HCT116 (cell line): ENCODE measurements around the gene IZUMO4. TPM values are rescaled to one million over a fixed set of nuclear protein-coding genes. Genes with fewer than 3 reads are reported as not detected.

ENCODE experiments used
- ATAC-seq: fragments of 200-7000 bp; cut with Tn5 transposase; 2 replicates; pipeline ENCODE4 v1.9.1; 2020; ENCODE audit warnings: mild to moderate bottlenecking, moderate library complexity
- BruUV-seq: library from RNA; stranded (reverse); fragments of 400-500 nt; replicated peaks from 2 replicates; lab custom pipeline; 2021; lab: Mats Ljungman, UMichigan
- CTCF ChIA-PET: fragments of 300-600 bp; sonication (Branson Sonifier 250); formaldehyde crosslinking; loops from one replicate; lab custom pipeline; 2021; ENCODE audit warnings: antibody characterized with exemption; lab: Charles Lee
- POLR2A ChIA-PET: fragments of 300-600, 350-600 bp; sonication (Branson Sonifier 250); formaldehyde crosslinking; loops from one replicate; lab custom pipeline; 2021; ENCODE audit warnings: antibody characterized with exemption; lab: Charles Lee
- RAD21 ChIA-PET, 2 experiments: fragments of 300-600 bp; sonication (Branson Sonifier 250); formaldehyde crosslinking; loops; one replicate each; lab custom pipeline; 2023; ENCODE audit warnings: low total read pairs in 2 of 2; ENCODE audit not compliant: uncharacterized antibody in 2 of 2, unreplicated experiment in 2 of 2, low non-redundant PET in 1 of 2; lab: Charles Lee
- DNase-seq: peaks from one replicate; pipeline ENCODE4 v3.0.0-alpha.2; 2010; ENCODE audit warnings: low read depth, low spot score
- H2AFZ ChIP-seq: fragments of 200-600 bp; shearing (Covaris generic), sonication (generic); 2 replicates; pipeline ENCODE4 v1.6.1; 2017; ENCODE audit warnings: low read depth, mixed run types, mixed read lengths, antibody characterized with exemption, low read length; ENCODE audit not compliant: poor library complexity, severe bottlenecking
- H3K27ac ChIP-seq: 2 replicates; pipeline ENCODE4 v1.5.1; 2012; ENCODE audit warnings: low read depth, low read length
- H3K27me3 ChIP-seq: fragments of 200-600 bp; sonication (generic); 2 replicates; pipeline ENCODE4 v1.6.1; 2016; ENCODE audit warnings: mixed run types, low read length, mixed read lengths; ENCODE audit not compliant: insufficient read depth
- H3K36me3 ChIP-seq, 2 experiments: fragments of 200-500 bp in 1 of 2; fragments of 200-600 bp in 1 of 2; sonication (Bioruptor generic) in 1 of 2; sonication (generic) in 1 of 2; 2 replicates each; pipeline versions ENCODE4 v1.5.1 to v1.6.1; 2014 to 2016; ENCODE audit warnings: low read length in 2 of 2, inconsistent platforms in 1 of 2, mixed read lengths in 1 of 2, mixed run types in 1 of 2; ENCODE audit not compliant: insufficient read depth in 2 of 2, control insufficient read depth in 1 of 2
- H3K4me1 ChIP-seq, 2 experiments: fragments of 200-600 bp in 1 of 2; sonication (generic) in 1 of 2; 2 replicates each; pipeline versions ENCODE4 v1.5.1 to v1.6.1; 2012 to 2017; ENCODE audit warnings: low read length in 2 of 2, inconsistent platforms in 1 of 2, mild to moderate bottlenecking in 1 of 2, mixed read lengths in 1 of 2, mixed run types in 1 of 2, moderate library complexity in 1 of 2; ENCODE audit not compliant: insufficient read depth in 2 of 2, control insufficient read depth in 1 of 2
- H3K4me2 ChIP-seq: fragments of 200-600 bp; sonication (generic); 2 replicates; pipeline ENCODE4 v1.6.1; 2017; ENCODE audit warnings: mixed run types, low read length, mixed read lengths
- H3K4me3 ChIP-seq, 2 experiments: fragments of 200-600 bp in 1 of 2; sonication (generic) in 1 of 2; replicated peaks in 1 of 2; 2 replicates each; pipeline ENCODE4 v1.5.1; 2011 to 2016; ENCODE audit warnings: low read length in 2 of 2, control low read depth in 1 of 2, low read depth in 1 of 2, mild to moderate bottlenecking in 1 of 2, mixed read lengths in 1 of 2, mixed run types in 1 of 2
- H3K79me2 ChIP-seq: fragments of 200-600 bp; sonication (generic); 2 replicates; pipeline ENCODE4 v1.6.1; 2017; ENCODE audit warnings: mild to moderate bottlenecking, mixed run types, low read length, moderate library complexity, mixed read lengths; ENCODE audit not compliant: insufficient read depth
- H3K9ac ChIP-seq: fragments of 200-600 bp; sonication (generic); 2 replicates; pipeline ENCODE4 v1.6.1; 2016; ENCODE audit warnings: low read length, mixed read lengths
- H3K9me2 ChIP-seq: fragments of 200-600 bp; sonication (generic), shearing (Covaris generic); 2 replicates; pipeline ENCODE4 v1.6.1; 2017; ENCODE audit warnings: mixed run types, mild to moderate bottlenecking, moderate library complexity; ENCODE audit not compliant: insufficient read depth
- H3K9me3 ChIP-seq, 2 experiments: fragments of 200-500 bp in 1 of 2; fragments of 200-600 bp in 1 of 2; sonication (Bioruptor generic) in 1 of 2; sonication (generic) in 1 of 2; 2 replicates each; pipeline ENCODE4 v1.6.1; 2014 to 2017; ENCODE audit warnings: low read length in 2 of 2, mixed read lengths in 2 of 2, inconsistent platforms in 1 of 2, low read depth in 1 of 2, mild to moderate bottlenecking in 1 of 2, mixed run types in 1 of 2, moderate library complexity in 1 of 2; ENCODE audit not compliant: control insufficient read depth in 1 of 2, insufficient read depth in 1 of 2
- H4K20me1 ChIP-seq: fragments of 200-600 bp; sonication (generic), shearing (Covaris generic); 2 replicates; pipeline ENCODE4 v1.6.1; 2017; ENCODE audit warnings: mixed run types, mild to moderate bottlenecking, moderate library complexity; ENCODE audit not compliant: insufficient read depth
- ATF3 ChIP-seq: IDR thresholded peaks from 2 replicates; pipeline ENCODE4 v1.6.1; 2012
- CTCF ChIP-seq, 3 experiments: fragments of 200-600 bp in 1 of 3; sonication (generic) in 1 of 3; IDR thresholded peaks in 2 of 3; conservative IDR thresholded peaks in 1 of 3; 2 replicates each; pipeline ENCODE4 v1.5.1; 2012 to 2017; ENCODE audit warnings: low read depth in 2 of 3, low read length in 2 of 3, antibody characterized with exemption in 1 of 3, borderline replicate concordance in 1 of 3, control low read depth in 1 of 3, mild to moderate bottlenecking in 1 of 3, mixed read lengths in 1 of 3, mixed run types in 1 of 3, moderate library complexity in 1 of 3; ENCODE audit not compliant: insufficient read depth in 1 of 3
- EGR1 ChIP-seq: IDR thresholded peaks from 2 replicates; pipeline ENCODE4 v1.6.1; 2012; ENCODE audit warnings: low read depth
- ELF1 ChIP-seq: IDR thresholded peaks from 2 replicates; pipeline ENCODE4 v1.6.1; 2012; ENCODE audit warnings: low read depth, borderline replicate concordance
- EZH2phosphoT487 ChIP-seq: fragments of 200-600 bp; IDR thresholded peaks from 2 replicates; pipeline ENCODE4 v1.6.1; 2018; ENCODE audit warnings: antibody characterized with exemption, borderline replicate concordance
- FOSL1 ChIP-seq: IDR thresholded peaks from 2 replicates; pipeline ENCODE4 v1.6.1; 2012; ENCODE audit warnings: low read depth
- JUND ChIP-seq: IDR thresholded peaks from 2 replicates; pipeline ENCODE4 v1.6.1; 2012
- MAX ChIP-seq: IDR thresholded peaks from 2 replicates; pipeline ENCODE4 v1.6.1; 2012
- POLR2A ChIP-seq: IDR thresholded peaks from 2 replicates; pipeline ENCODE4 v1.7.0; 2011; ENCODE audit warnings: borderline replicate concordance; ENCODE audit not compliant: insufficient read depth, insufficient read length; ENCODE audit errors: extremely low read depth
- RAD21 ChIP-seq: IDR thresholded peaks from 2 replicates; pipeline ENCODE4 v1.6.1; 2012; ENCODE audit warnings: low read depth, mild to moderate bottlenecking
- SIN3A ChIP-seq: IDR thresholded peaks from 2 replicates; pipeline ENCODE4 v1.6.1; 2012; ENCODE audit warnings: low read depth
- SP1 ChIP-seq: IDR thresholded peaks from 2 replicates; pipeline ENCODE4 v1.6.1; 2012; ENCODE audit warnings: low read depth
- SRF ChIP-seq: IDR thresholded peaks from 2 replicates; pipeline ENCODE4 v1.6.1; 2012; ENCODE audit warnings: low read depth
- TCF7L2 ChIP-seq: IDR thresholded peaks from 2 replicates; pipeline ENCODE4 v1.7.0; 2011; ENCODE audit warnings: borderline replicate concordance, inconsistent platforms; ENCODE audit not compliant: insufficient read depth, insufficient read length; ENCODE audit errors: extremely low read depth
- YY1 ChIP-seq: IDR thresholded peaks from 2 replicates; pipeline ENCODE4 v1.6.1; 2011; ENCODE audit warnings: low read length, low read depth, moderate library complexity, mild to moderate bottlenecking; ENCODE audit not compliant: insufficient replicate concordance; ENCODE audit errors: extremely low read depth
- ZFX ChIP-seq: fragments of 450-650 bp; IDR thresholded peaks from 2 replicates; pipeline ENCODE4 v1.6.1; 2017
- ZNF274 ChIP-seq: fragments of 200-500 bp; sonication (Bioruptor generic); IDR thresholded peaks from 2 replicates; pipeline ENCODE4 v1.6.1; 2014; ENCODE audit warnings: mild to moderate bottlenecking, low read depth, low read length, inconsistent platforms
- intact Hi-C: fragments of 100-400 bp; cut with micrococcal nuclease; formaldehyde crosslinking; loops from 2 replicates; pipeline ENCODE4 v1.10.0; 2022
- total RNA-seq: library from RNA; stranded (reverse); gene quantifications from one replicate; pipeline ENCODE4 v1.2.1, GENCODE V29; 2021; ENCODE audit not compliant: unreplicated experiment
- TF ChIP-seq, protein P1 (sequence below): IDR thresholded peaks from 2 replicates; pipeline ENCODE4 v1.6.1; 2011; ENCODE audit warnings: mild to moderate bottlenecking, low read length, moderate library complexity; ENCODE audit not compliant: insufficient replicate concordance; ENCODE audit errors: extremely low read depth
- TF ChIP-seq, protein P2 (sequence below): IDR thresholded peaks from 2 replicates; pipeline ENCODE4 v1.6.1; 2012; ENCODE audit warnings: low read depth

Gene IZUMO4
- total RNA-seq, 1 experiment from 2014 or later: 6.1 TPM

DNA sequence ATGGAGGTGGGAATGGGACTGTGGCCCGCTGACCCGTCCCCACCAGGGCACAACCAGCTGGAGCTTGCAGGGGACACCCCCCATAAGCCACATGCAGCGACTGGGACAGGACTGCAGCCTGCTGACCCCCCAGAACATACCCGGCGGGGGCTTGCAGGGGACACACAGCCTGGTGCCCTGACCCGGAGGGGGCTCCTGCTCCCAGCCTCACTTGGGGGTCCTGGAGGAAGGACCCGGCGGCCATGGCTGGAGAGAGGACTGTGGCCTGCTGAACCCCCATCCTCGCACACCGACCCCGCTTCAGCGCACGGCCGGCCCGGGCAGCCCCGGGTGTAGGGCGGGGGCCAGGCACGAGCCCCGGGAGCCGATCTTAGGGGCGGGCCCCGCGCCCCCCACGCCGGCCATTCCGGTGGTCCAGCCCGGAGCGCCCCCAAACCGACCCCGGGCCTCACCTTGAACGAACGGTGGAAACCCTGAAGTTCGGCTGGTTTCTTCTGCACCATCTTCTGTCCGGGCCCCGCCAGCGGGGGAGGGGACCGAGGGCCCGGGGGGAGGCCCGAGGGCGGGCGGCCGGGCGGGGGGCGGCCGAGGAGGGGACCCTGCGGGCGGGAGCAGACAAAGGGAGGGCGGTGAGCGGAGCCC, 46.2 kb upstream of the IZUMO4 start:
- Histone ChIP-seq H3K27me3 (no peaks in the 10 kb centered on the region), H4K20me1 (peaks cover 5% of the 10 kb centered on the region; the same call in 1 of the 2 replicates), H3K27ac (peak overlapping the region; percentile 85), H3K4me1 (peaks cover 67 to 86% of the 10 kb centered on the region in 2 experiments), H2AFZ (no peak overlapping the region), H3K9ac (peak overlapping the region; percentile 90), H3K9me2 (no peaks in the 10 kb centered on the region), H3K4me2 (peak overlapping the region; percentile 100), H3K9me3 (no peaks in the 10 kb centered on the region), H3K79me2 (peaks cover 45% of the 10 kb centered on the region), H3K4me3 (peak overlapping the region; percentile 92), H3K36me3 (peaks cover 5 to 9% of the 10 kb centered on the region in 2 experiments; a peak in 3 of 4 replicates)
- ATAC-seq (no peak), DNase-seq (no peak)
- BruUV-seq: no TSS peak
- ChIA-PET RAD21 (no interaction called here), CTCF (no interaction called here)
- intact Hi-C loops: no loop called here
- TF ChIP-seq SRF (no peak), EZH2phosphoT487 (no peak), ELF1 (no peak), ATF3 (no peak), SP1 (no peak), YY1 (no peak), RAD21 (no peak), CTCF (IDR thresholded peaks at IDR 0.05 in 2 of 3, conservative IDR thresholded peaks at IDR 0.05 in 1 of 3; ENCODE audit: borderline replicate concordance in 1 of 3, insufficient read depth in 1 of 3, low read depth in 2 of 3, low read length in 2 of 3) (no peak), ZFX (no peak), POLR2A (no peak), JUND (no peak), TCF7L2 (no peak), MAX (no peak), ZNF274 (no peak), FOSL1 (no peak), EGR1 (no peak), SIN3A (no peak)
- TF ChIP-seq, protein P1, sequence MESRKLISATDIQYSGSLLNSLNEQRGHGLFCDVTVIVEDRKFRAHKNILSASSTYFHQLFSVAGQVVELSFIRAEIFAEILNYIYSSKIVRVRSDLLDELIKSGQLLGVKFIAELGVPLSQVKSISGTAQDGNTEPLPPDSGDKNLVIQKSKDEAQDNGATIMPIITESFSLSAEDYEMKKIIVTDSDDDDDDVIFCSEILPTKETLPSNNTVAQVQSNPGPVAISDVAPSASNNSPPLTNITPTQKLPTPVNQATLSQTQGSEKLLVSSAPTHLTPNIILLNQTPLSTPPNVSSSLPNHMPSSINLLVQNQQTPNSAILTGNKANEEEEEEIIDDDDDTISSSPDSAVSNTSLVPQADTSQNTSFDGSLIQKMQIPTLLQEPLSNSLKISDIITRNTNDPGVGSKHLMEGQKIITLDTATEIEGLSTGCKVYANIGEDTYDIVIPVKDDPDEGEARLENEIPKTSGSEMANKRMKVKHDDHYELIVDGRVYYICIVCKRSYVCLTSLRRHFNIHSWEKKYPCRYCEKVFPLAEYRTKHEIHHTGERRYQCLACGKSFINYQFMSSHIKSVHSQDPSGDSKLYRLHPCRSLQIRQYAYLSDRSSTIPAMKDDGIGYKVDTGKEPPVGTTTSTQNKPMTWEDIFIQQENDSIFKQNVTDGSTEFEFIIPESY: no peak
- TF ChIP-seq, protein P2, sequence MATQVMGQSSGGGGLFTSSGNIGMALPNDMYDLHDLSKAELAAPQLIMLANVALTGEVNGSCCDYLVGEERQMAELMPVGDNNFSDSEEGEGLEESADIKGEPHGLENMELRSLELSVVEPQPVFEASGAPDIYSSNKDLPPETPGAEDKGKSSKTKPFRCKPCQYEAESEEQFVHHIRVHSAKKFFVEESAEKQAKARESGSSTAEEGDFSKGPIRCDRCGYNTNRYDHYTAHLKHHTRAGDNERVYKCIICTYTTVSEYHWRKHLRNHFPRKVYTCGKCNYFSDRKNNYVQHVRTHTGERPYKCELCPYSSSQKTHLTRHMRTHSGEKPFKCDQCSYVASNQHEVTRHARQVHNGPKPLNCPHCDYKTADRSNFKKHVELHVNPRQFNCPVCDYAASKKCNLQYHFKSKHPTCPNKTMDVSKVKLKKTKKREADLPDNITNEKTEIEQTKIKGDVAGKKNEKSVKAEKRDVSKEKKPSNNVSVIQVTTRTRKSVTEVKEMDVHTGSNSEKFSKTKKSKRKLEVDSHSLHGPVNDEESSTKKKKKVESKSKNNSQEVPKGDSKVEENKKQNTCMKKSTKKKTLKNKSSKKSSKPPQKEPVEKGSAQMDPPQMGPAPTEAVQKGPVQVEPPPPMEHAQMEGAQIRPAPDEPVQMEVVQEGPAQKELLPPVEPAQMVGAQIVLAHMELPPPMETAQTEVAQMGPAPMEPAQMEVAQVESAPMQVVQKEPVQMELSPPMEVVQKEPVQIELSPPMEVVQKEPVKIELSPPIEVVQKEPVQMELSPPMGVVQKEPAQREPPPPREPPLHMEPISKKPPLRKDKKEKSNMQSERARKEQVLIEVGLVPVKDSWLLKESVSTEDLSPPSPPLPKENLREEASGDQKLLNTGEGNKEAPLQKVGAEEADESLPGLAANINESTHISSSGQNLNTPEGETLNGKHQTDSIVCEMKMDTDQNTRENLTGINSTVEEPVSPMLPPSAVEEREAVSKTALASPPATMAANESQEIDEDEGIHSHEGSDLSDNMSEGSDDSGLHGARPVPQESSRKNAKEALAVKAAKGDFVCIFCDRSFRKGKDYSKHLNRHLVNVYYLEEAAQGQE: no peak
- TF ChIP-seq, all 23 proteins: peak for 0
- POLR2A ChIA-PET: interaction anchor here (4.3 kb wide), 1 partner anchor 9 kb away, joined by 17 read pairs; no protein-coding TSS in a partner anchor
